ENCODE data around the gene FAM219B.

- no peak for TF ChIP-seq CTCF (conservative IDR thresholded peaks at IDR 0.05; ENCODE audit: low read depth in 2 of 2)
- TF ChIP-seq EZH2 (IDR thresholded peaks at IDR 0.05; ENCODE audit: low read depth, unreplicated experiment) = no peak
These were observed 21.2 kb downstream of the FAM219B start for GRCh38 chr15:74885461-74885860.
